GM12878 (cell line): ENCODE data around the gene PLD5.

Experiments
- CREB1 ChIP-seq: IDR thresholded peaks from 2 replicates; pipeline ENCODE4 v1.6.1; 2012; ENCODE audit warnings: low read depth, mild to moderate bottlenecking, inconsistent platforms
- CTCF ChIP-seq, 3 experiments: IDR thresholded peaks in 2 of 3; conservative IDR thresholded peaks in 1 of 3; 2 replicates each; pipeline ENCODE4 v1.5.1; 2011; ENCODE audit warnings: low read depth in 3 of 3, low read length in 3 of 3, mild to moderate bottlenecking in 3 of 3, control low read depth in 2 of 3, moderate library complexity in 2 of 3, inconsistent platforms in 1 of 3, mixed read lengths in 1 of 3; ENCODE audit not compliant: control insufficient read depth in 2 of 3, insufficient read depth in 1 of 3; ENCODE audit errors: extremely low read depth in 1 of 3
- MYC ChIP-seq: IDR thresholded peaks from 2 replicates; pipeline ENCODE4 v1.6.1; 2011; ENCODE audit warnings: mild to moderate bottlenecking, low read length, moderate library complexity, inconsistent platforms; ENCODE audit not compliant: insufficient read depth, insufficient replicate concordance, insufficient read length, severe bottlenecking
- POLR2AphosphoS5 ChIP-seq: IDR thresholded peaks from 2 replicates; pipeline ENCODE4 v1.6.1; 2011; ENCODE audit warnings: mild to moderate bottlenecking, low read length, inconsistent platforms
- RAD21 ChIP-seq: IDR thresholded peaks from 2 replicates; pipeline ENCODE4 v1.6.1; 2011; ENCODE audit warnings: mild to moderate bottlenecking, low read depth, low read length, moderate library complexity; ENCODE audit not compliant: insufficient read depth
- SIN3A ChIP-seq: IDR thresholded peaks from 2 replicates; pipeline ENCODE4 v1.6.1; 2012; ENCODE audit warnings: low read depth, low read length, improper control_type of control experiment
- SKIL ChIP-seq: fragments of 450-650 bp; IDR thresholded peaks from 2 replicates; pipeline ENCODE4 v1.6.1; 2017; ENCODE audit warnings: mild to moderate bottlenecking, low read depth, inconsistent platforms; ENCODE audit not compliant: poor library complexity, severe bottlenecking
- SREBF1 ChIP-seq: IDR thresholded peaks from 2 replicates; pipeline ENCODE4 v1.6.1; 2012; ENCODE audit warnings: mild to moderate bottlenecking, low read length
- USF2 ChIP-seq: IDR thresholded peaks from 2 replicates; pipeline ENCODE4 v1.6.1; 2011; ENCODE audit warnings: low read depth, low read length, improper control_type of control experiment, borderline replicate concordance

GRCh38 chr1:242522304-242522945, 2.1 kb downstream of the PLD5 start:
- TF ChIP-seq SKIL (no peak), MYC (no peak), SIN3A (no peak), USF2 (no peak), SREBF1 (no peak), RAD21 (no peak), CTCF (IDR thresholded peaks at IDR 0.05 in 2 of 3, conservative IDR thresholded peaks at IDR 0.05 in 1 of 3; ENCODE audit: control insufficient read depth in 2 of 3, extremely low read depth in 1 of 3, insufficient read depth in 1 of 3, low read depth in 3 of 3, low read length in 3 of 3) (no peak), POLR2AphosphoS5 (no peak), CREB1 (no peak)
